HepG2 (cell line): ENCODE results near the gene STUM. TPM values are rescaled to one million over a fixed set of nuclear protein-coding genes. Genes with fewer than 3 reads are reported as not detected.

Experiments
- ATAC-seq: fragments of 200-7000 bp; cut with Tn5 transposase; 3 replicates; pipeline ENCODE4 v1.9.1; 2020; ENCODE audit warnings: mild to moderate bottlenecking, moderate library complexity
- BruUV-seq: library from RNA; stranded (reverse); fragments of 400-500 nt; replicated peaks from 2 replicates; lab custom pipeline; 2021; lab: Mats Ljungman, UMichigan
- CTCF ChIA-PET: fragments of 300-600 bp; formaldehyde crosslinking; extraction: SDS; loops from one replicate; lab custom pipeline; 2021; ENCODE audit warnings: low total read pairs, inconsistent platforms, low intra/inter-chr PET ratio; lab: Yijun Ruan, JAX
- POLR2A ChIA-PET: fragments of 350-600 bp; sonication (Branson Sonifier 250); formaldehyde crosslinking; loops from one replicate; lab custom pipeline; 2020; ENCODE audit warnings: antibody characterized with exemption, inconsistent platforms; lab: Yijun Ruan, JAX
- DNase-seq: peaks from one replicate; pipeline ENCODE4 v3.0.0-alpha.2; 2015; ENCODE audit warnings: low spot score
- FAIRE-seq: peaks from 3 replicates; lab custom pipeline; 2011; peaks lifted over from hg19 to GRCh38; lab: Jason Lieb, UNC
- H2AFZ ChIP-seq: one replicate; pipeline ENCODE4 v1.6.1; 2011; ENCODE audit warnings: low read length, inconsistent platforms
- H3K27ac ChIP-seq: fragments of 300-600 bp; 3 replicates; pipeline ENCODE4 v1.8.0; 2011; ENCODE audit warnings: mixed run types, mild to moderate bottlenecking, mixed read lengths, low read length, inconsistent platforms; ENCODE audit not compliant: insufficient read depth; ENCODE audit errors: extremely low read length
- H3K27me3 ChIP-seq, 2 experiments: fragments of 200-600 bp in 1 of 2; 2 replicates in 1 of 2; 3 replicates in 1 of 2; pipeline versions ENCODE4 v1.6.0 to v1.8.0; 2011; ENCODE audit warnings: low read length in 2 of 2, mild to moderate bottlenecking in 2 of 2, moderate library complexity in 2 of 2, inconsistent platforms in 1 of 2; ENCODE audit not compliant: insufficient read depth in 2 of 2, control insufficient read depth in 1 of 2
- H3K36me3 ChIP-seq, 2 experiments: fragments of 200-600 bp in 1 of 2; replicated peaks in 1 of 2; 2 replicates in 1 of 2; 3 replicates in 1 of 2; pipeline versions ENCODE4 v1.5.1 to v1.8.0; 2011; ENCODE audit warnings: low read length in 2 of 2, inconsistent platforms in 1 of 2; ENCODE audit not compliant: insufficient read depth in 2 of 2, control insufficient read depth in 1 of 2
- H3K4me1 ChIP-seq: 2 replicates; pipeline ENCODE4 v1.5.1; 2012; ENCODE audit warnings: low read length, inconsistent platforms; ENCODE audit not compliant: insufficient read depth
- H3K4me2 ChIP-seq: 2 replicates; pipeline ENCODE4 v1.6.0; 2011; ENCODE audit warnings: low read depth, low read length, inconsistent platforms
- H3K4me3 ChIP-seq, 3 experiments: fragments of 200-600 bp in 1 of 3; sonication (generic), shearing (Covaris generic) in 1 of 3; replicated peaks in 1 of 3; 2 replicates each; pipeline ENCODE4 v1.5.1; 2011 to 2016; ENCODE audit warnings: low read length in 3 of 3, inconsistent platforms in 2 of 3, low read depth in 2 of 3, mild to moderate bottlenecking in 2 of 3, control low read depth in 1 of 3, mixed read lengths in 1 of 3; ENCODE audit not compliant: insufficient read depth in 1 of 3
- H3K79me2 ChIP-seq: one replicate; pipeline ENCODE4 v1.6.1; 2011; ENCODE audit warnings: low read length, inconsistent platforms; ENCODE audit not compliant: insufficient read depth
- H3K9ac ChIP-seq: 2 replicates; pipeline ENCODE4 v1.6.0; 2011; ENCODE audit warnings: mild to moderate bottlenecking, low read depth, low read length, inconsistent platforms; ENCODE audit not compliant: insufficient read depth
- H3K9me3 ChIP-seq: 2 replicates; pipeline ENCODE4 v1.5.1; 2012; ENCODE audit warnings: mild to moderate bottlenecking, low read length
- H4K20me1 ChIP-seq: 2 replicates; pipeline ENCODE4 v1.6.0; 2011; ENCODE audit warnings: inconsistent platforms, mild to moderate bottlenecking, low read length, moderate library complexity; ENCODE audit not compliant: insufficient read depth
- RBFOX2 ChIP-seq: fragments of 200-400 bp; formaldehyde crosslinking; IDR thresholded peaks from 2 replicates; pipeline ENCODE4 v1.6.1; 2017; ENCODE audit warnings: low read depth, mild to moderate bottlenecking, low read length
- SKIL ChIP-seq: sonication (generic); formaldehyde crosslinking; IDR thresholded peaks from 2 replicates; pipeline ENCODE4 v1.8.0; 2022; ENCODE audit warnings: missing genetic modification reagents, mild to moderate bottlenecking, moderate library complexity, borderline replicate concordance
- ZNF883 ChIP-seq: sonication (generic); formaldehyde crosslinking; IDR thresholded peaks from 2 replicates; pipeline ENCODE4 v1.5.1; 2020; ENCODE audit warnings: mild to moderate bottlenecking, missing genetic modification reagents; ENCODE audit errors: not compliant biosample characterization
- WGBS: methylation state at CpG from one replicate; pipeline ENCODE4 v1.1.6; 2017; ENCODE audit warnings: low lambda C conversion rate; 5-methylcytosine and 5-hydroxymethylcytosine counted together
- in situ Hi-C: cut with HindIII; loops from 2 replicates; pipeline ENCODE4 v1.10.0; 2017; ENCODE audit warnings: low pct_unique_long_range_greater_than_20kb; ENCODE audit not compliant: extremely low pct_ligation_motif_present
- intact Hi-C: fragments of 100-400 bp; cut with micrococcal nuclease; formaldehyde crosslinking; loops from one replicate; pipeline ENCODE4 v1.10.0; 2022; ENCODE audit not compliant: unreplicated experiment
- polyA plus RNA-seq, 8 experiments: library from polyadenylated mRNA; depleted of rRNA in 3 of 8; stranded (reverse) in 7 of 8; unstranded in 1 of 8; fragments of >200 nt; fragmentation: Illumina TruSeq in 4 of 8; extraction: Trizol in 4 of 8; gene quantifications; 2 replicates each; pipeline versions ENCODE4 v1.2.1 to v1.2.3, GENCODE V29; 2011 to 2016; ENCODE audit warnings: low read depth in 4 of 8, missing spikeins in 1 of 8, mixed read lengths in 1 of 8; ENCODE audit not compliant: insufficient read depth in 1 of 8
- total RNA-seq, 5 experiments: library from RNA; depleted of rRNA; stranded (reverse); fragments of >200 nt; fragmentation: Illumina TruSeq; extraction: Trizol; gene quantifications; 2 replicates each; pipeline ENCODE4 v1.2.3, GENCODE V29; 2016; ENCODE audit warnings: low read depth in 1 of 5
- TF ChIP-seq, protein P1 (sequence below): fragments of 450-650 bp; IDR thresholded peaks from 2 replicates; pipeline ENCODE4 v1.6.1; 2016

Gene STUM
- total and polyA plus RNA-seq, 2 of the 13 experiments (the other 11 are each of a cell fraction or from before 2014, with no cell fraction given), result not detected

DNA sequence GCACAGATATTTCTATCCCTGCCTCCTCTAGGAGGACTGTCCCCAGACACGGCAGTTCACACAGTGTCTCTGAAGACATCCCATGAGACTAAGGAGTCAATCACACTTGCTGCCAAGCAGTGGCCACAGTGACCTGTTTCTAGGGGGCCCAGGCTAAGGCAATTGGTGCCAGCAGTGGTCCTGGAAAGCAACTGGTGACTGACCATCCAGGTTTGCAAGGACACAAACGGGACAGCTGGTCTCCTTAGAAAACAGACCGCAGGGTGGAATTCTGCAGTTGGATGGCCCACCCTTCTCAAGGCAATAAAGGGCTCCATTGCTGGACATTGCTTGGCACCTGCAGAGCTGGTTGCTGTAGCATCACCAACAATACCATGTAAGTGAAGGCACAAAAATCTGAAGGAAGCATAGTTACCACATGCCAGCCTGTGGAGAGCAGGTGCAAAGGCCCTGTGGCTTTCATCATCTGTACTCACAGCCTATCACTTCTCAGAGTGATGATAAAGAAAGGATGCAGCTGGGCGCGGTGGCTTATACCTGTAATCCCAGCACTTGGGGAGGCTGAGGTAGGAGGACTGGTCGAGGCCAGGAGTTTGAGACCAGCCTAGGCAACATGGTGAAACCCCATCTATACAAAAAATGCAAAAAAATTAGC lies 81.5 kb downstream of the STUM start:
- Histone ChIP-seq H3K4me2 (no peak overlapping the region), H4K20me1 (no peaks in the 10 kb centered on the region), H3K9ac (no peak overlapping the region), H3K4me3 (no peak overlapping the region), H3K27ac (no peak overlapping the region), H3K9me3 (no peaks in the 10 kb centered on the region), H3K36me3 (no peaks in the 10 kb centered on the region), H3K4me1 (peaks cover 11% of the 10 kb centered on the region), H3K27me3 (peaks cover 0 to 42% of the 10 kb centered on the region in 2 experiments; a peak in 4 of 5 replicates), H2AFZ (no peak overlapping the region), H3K79me2 (no peaks in the 10 kb centered on the region)
- no TSS peak for BruUV-seq
- intact Hi-C loops (loop anchor here (10.0 kb wide), 1 partner anchor 805 kb away; no protein-coding TSS in a partner anchor), in situ Hi-C loops (loop anchor here (5.0 to 10.0 kb wide), 2 partner anchors 197 to 805 kb away; no protein-coding TSS in a partner anchor)
- ChIA-PET CTCF (no interaction called here), POLR2A (no interaction called here)
- ATAC-seq (no peak), DNase-seq (no peak), FAIRE-seq (no peak)
- 11% methylated on average over 3 of the region's 6 CpGs for WGBS
- TF ChIP-seq RBFOX2 (no peak), SKIL (CRISPR knock-in tag) (no peak), ZNF883 (CRISPR knock-in tag) (no peak)
- TF ChIP-seq, protein P1, sequence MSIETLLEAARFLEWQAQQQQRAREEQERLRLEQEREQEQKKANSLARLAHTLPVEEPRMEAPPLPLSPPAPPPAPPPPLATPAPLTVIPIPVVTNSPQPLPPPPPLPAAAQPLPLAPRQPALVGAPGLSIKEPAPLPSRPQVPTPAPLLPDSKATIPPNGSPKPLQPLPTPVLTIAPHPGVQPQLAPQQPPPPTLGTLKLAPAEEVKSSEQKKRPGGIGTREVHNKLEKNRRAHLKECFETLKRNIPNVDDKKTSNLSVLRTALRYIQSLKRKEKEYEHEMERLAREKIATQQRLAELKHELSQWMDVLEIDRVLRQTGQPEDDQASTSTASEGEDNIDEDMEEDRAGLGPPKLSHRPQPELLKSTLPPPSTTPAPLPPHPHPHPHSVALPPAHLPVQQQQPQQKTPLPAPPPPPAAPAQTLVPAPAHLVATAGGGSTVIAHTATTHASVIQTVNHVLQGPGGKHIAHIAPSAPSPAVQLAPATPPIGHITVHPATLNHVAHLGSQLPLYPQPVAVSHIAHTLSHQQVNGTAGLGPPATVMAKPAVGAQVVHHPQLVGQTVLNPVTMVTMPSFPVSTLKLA, result peak; percentile 24; the same call in 1 of the 2 replicates
